K562 (cell line): Measurements from ENCODE around the gene CHCHD4. TPM values are rescaled to one million over a fixed set of nuclear protein-coding genes. Genes with fewer than 3 reads are reported as not detected.

Experiments used
- AFF4 ChIP-seq: sonication (generic); formaldehyde crosslinking; IDR thresholded peaks from 2 replicates; pipeline ENCODE4 v1.8.0; 2023; ENCODE audit warnings: mild to moderate bottlenecking, missing genetic modification reagents
- ARID3B ChIP-seq: fragments of 250-450 bp; sonication (Bioruptor Pico); IDR thresholded peaks from 2 replicates; pipeline ENCODE4 v1.4.0; 2020; ENCODE audit warnings: borderline replicate concordance
- ATF3 ChIP-seq, 2 experiments: fragments of 450-650 bp in 1 of 2; sonication (generic) in 1 of 2; formaldehyde crosslinking in 1 of 2; IDR thresholded peaks in 1 of 2; conservative IDR thresholded peaks in 1 of 2; 2 replicates each; pipeline versions ENCODE4 v1.6.1 to v1.8.1; 2016 to 2023; ENCODE audit warnings: mild to moderate bottlenecking in 2 of 2, moderate library complexity in 2 of 2, inconsistent platforms in 1 of 2, missing genetic modification reagents in 1 of 2
- CCNT2 ChIP-seq: IDR thresholded peaks from 2 replicates; pipeline ENCODE4 v1.6.1; 2011; ENCODE audit warnings: borderline replicate concordance, low read depth, mild to moderate bottlenecking, moderate library complexity, mixed read lengths, low read length; ENCODE audit not compliant: insufficient read length; ENCODE audit errors: extremely low read depth
- ELF2 ChIP-seq: fragments of 250-450 bp; sonication (Bioruptor Pico); IDR thresholded peaks from 2 replicates; pipeline ENCODE4 v1.5.0; 2021; ENCODE audit warnings: mild to moderate bottlenecking
- FOSL1 ChIP-seq: fragments of 200-800 bp; sonication (Bioruptor generic); conservative IDR thresholded peaks from 2 replicates; pipeline ENCODE4 v1.6.1; 2016; ENCODE audit warnings: missing genetic modification characterization, missing compliant biosample characterization
- FOXA1 ChIP-seq: fragments of 450-650 bp; IDR thresholded peaks from 2 replicates; pipeline ENCODE4 v1.6.1; 2016; ENCODE audit warnings: mild to moderate bottlenecking, borderline replicate concordance
- FOXJ2 ChIP-seq: fragments of 200-800 bp; sonication (Bioruptor generic); IDR thresholded peaks from 2 replicates; pipeline ENCODE4 v1.6.1; 2016; ENCODE audit warnings: missing genetic modification characterization, missing compliant biosample characterization
- FOXJ3 ChIP-seq: sonication (generic); formaldehyde crosslinking; IDR thresholded peaks from 2 replicates; pipeline ENCODE4 v1.4.0; 2020; ENCODE audit warnings: mild to moderate bottlenecking, missing genetic modification reagents
- GTF2E2 ChIP-seq: fragments of 200-800 bp; sonication (Bioruptor generic); IDR thresholded peaks from 2 replicates; pipeline ENCODE4 v1.6.1; 2016; ENCODE audit warnings: missing genetic modification characterization, missing compliant biosample characterization
- HDAC8 ChIP-seq: fragments of 450-650 bp; IDR thresholded peaks from 2 replicates; pipeline ENCODE4 v1.6.1; 2016; ENCODE audit warnings: mild to moderate bottlenecking, missing genetic modification characterization, moderate library complexity, missing compliant biosample characterization
- NR2C1 ChIP-seq, 2 experiments: fragments of 450-650 bp; IDR thresholded peaks; 2 replicates each; pipeline ENCODE4 v1.6.1; 2017; ENCODE audit warnings: mild to moderate bottlenecking in 2 of 2, antibody characterized with exemption in 1 of 2, inconsistent platforms in 1 of 2, missing compliant biosample characterization in 1 of 2, missing genetic modification characterization in 1 of 2
- NR3C1 ChIP-seq: sonication (generic); formaldehyde crosslinking; IDR thresholded peaks from 2 replicates; pipeline ENCODE4 v1.8.1; 2022; ENCODE audit warnings: missing genetic modification reagents
- PHF20 ChIP-seq: fragments of 450-650 bp; IDR thresholded peaks from 2 replicates; pipeline ENCODE4 v1.6.1; 2018; ENCODE audit not compliant: partially characterized antibody
- SIX5 ChIP-seq, 2 experiments: IDR thresholded peaks; 2 replicates each; pipeline ENCODE4 v1.6.1; 2011; ENCODE audit warnings: low read length in 2 of 2, borderline replicate concordance in 1 of 2, low read depth in 1 of 2, mild to moderate bottlenecking in 1 of 2, moderate library complexity in 1 of 2; ENCODE audit not compliant: insufficient read depth in 1 of 2
- polyA plus RNA-seq, 8 experiments: library from polyadenylated mRNA; depleted of rRNA in 4 of 8; stranded (reverse) in 5 of 8; unstranded in 3 of 8; fragments of >200 nt; fragmentation: Nextera tagmentation in 2 of 8; fragmentation: Illumina TruSeq in 1 of 8; extraction: Ambion mirVana in 2 of 8; extraction: Trizol in 1 of 8; gene quantifications; 2 replicates each; pipeline versions ENCODE4 v1.2.1 to v1.2.3, GENCODE V29; 2011 to 2014; ENCODE audit warnings: inconsistent platforms in 1 of 8, missing spikeins in 1 of 8
- total RNA-seq, 7 experiments: library from RNA; depleted of rRNA in 6 of 7; stranded (reverse); fragments of >200 nt in 6 of 7; fragmentation: Illumina TruSeq in 2 of 7; extraction: Trizol in 2 of 7; gene quantifications; 2 replicates each; pipeline versions ENCODE4 v1.2.1 to v1.2.3, GENCODE V29; 2011 to 2021; ENCODE audit warnings: low replicate concordance in 1 of 7
- TF ChIP-seq, protein P1 (sequence below), 3 experiments: fragments of 200-800 bp in 1 of 3; fragments of 250-450 bp in 1 of 3; fragments of 450-650 bp in 1 of 3; sonication (Bioruptor Pico) in 1 of 3; sonication (Bioruptor generic) in 1 of 3; formaldehyde crosslinking in 1 of 3; IDR thresholded peaks; 2 replicates each; pipeline versions ENCODE4 v1.6.1 to v1.8.0; 2016 to 2022; ENCODE audit warnings: mild to moderate bottlenecking in 2 of 3, missing genetic modification characterization in 2 of 3, missing compliant biosample characterization in 1 of 3, moderate library complexity in 1 of 3

The CHCHD4 gene
- total and polyA plus RNA-seq, 9 of the 15 experiments (the other 6 are each of a cell fraction or from before 2014, with no cell fraction given) = 55.4 to 225 (median 77.2) TPM

DNA sequence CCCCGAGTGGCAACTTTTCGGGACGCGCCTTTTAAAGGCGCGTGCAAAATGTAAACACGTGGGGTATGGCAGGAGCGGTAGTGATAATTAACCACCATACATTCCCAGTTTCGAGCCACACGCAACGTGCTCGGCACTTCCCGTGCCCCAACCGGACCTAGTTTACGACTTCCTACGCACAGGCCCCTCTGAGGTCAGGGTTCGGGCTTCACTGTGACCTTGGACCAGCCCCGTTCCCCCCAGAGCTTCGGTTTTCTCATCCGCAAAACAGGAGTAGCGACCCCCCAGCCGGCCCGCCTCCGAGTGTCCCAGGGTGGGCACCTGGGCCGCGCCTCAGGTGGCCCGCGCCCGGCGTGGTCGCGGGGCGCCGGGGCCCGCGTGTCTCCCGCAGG, 451 bp downstream of the CHCHD4 start (continued):
- peak; percentile 57; the same call in 1 of the 2 replicates for TF ChIP-seq FOXJ2 (tag)
- peak; percentile 84 for TF ChIP-seq ELF2 (CRISPR knock-in tag)
- TF ChIP-seq ARID3B (CRISPR knock-in tag) = no peak
- TF ChIP-seq FOSL1 = 0 out of 2 replicates have a peak, but pooled peaks have one; percentile 12
- TF ChIP-seq CCNT2 = no peak
- peak in 1 of 2 experiments; percentile 29; a peak in 1 of 4 replicates for TF ChIP-seq SIX5 (IDR thresholded peaks at IDR 0.05; ENCODE audit: borderline replicate concordance in 1 of 2, insufficient read depth in 1 of 2, low read depth in 1 of 2, low read length in 2 of 2)
- no peak for TF ChIP-seq ATF3 (IDR thresholded peaks at IDR 0.05)
- peak; percentile 45; the same call in 1 of the 2 replicates for TF ChIP-seq ATF3 (CRISPR knock-in tag; conservative IDR thresholded peaks at IDR 0.05)
- TF ChIP-seq FOXJ3 (CRISPR knock-in tag) = no peak
- 0 out of 2 replicates have a peak, but pooled peaks have one; percentile 30 for TF ChIP-seq HDAC8 (tag)
- TF ChIP-seq, protein P1, sequence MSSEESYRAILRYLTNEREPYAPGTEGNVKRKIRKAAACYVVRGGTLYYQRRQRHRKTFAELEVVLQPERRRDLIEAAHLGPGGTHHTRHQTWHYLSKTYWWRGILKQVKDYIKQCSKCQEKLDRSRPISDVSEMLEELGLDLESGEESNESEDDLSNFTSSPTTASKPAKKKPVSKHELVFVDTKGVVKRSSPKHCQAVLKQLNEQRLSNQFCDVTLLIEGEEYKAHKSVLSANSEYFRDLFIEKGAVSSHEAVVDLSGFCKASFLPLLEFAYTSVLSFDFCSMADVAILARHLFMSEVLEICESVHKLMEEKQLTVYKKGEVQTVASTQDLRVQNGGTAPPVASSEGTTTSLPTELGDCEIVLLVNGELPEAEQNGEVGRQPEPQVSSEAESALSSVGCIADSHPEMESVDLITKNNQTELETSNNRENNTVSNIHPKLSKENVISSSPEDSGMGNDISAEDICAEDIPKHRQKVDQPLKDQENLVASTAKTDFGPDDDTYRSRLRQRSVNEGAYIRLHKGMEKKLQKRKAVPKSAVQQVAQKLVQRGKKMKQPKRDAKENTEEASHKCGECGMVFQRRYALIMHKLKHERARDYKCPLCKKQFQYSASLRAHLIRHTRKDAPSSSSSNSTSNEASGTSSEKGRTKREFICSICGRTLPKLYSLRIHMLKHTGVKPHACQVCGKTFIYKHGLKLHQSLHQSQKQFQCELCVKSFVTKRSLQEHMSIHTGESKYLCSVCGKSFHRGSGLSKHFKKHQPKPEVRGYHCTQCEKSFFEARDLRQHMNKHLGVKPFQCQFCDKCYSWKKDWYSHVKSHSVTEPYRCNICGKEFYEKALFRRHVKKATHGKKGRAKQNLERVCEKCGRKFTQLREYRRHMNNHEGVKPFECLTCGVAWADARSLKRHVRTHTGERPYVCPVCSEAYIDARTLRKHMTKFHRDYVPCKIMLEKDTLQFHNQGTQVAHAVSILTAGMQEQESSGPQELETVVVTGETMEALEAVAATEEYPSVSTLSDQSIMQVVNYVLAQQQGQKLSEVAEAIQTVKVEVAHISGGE (CRISPR knock-in tag; IDR thresholded peaks at IDR 0.05) = peak; percentile 61 to 97 (median 86); a peak in 5 of 6 replicates
- TF ChIP-seq FOXA1 = no peak
- TF ChIP-seq GTF2E2 (tag) = peak; percentile 24; the same call in 1 of the 2 replicates
- peak; percentile 96 for TF ChIP-seq NR2C1 (IDR thresholded peaks at IDR 0.05)
- peak; percentile 99 for TF ChIP-seq NR2C1 (tag; IDR thresholded peaks at IDR 0.05)
- TF ChIP-seq AFF4 (CRISPR knock-in tag) = 0 out of 2 replicates have a peak, but pooled peaks have one; percentile 81
- TF ChIP-seq NR3C1 (CRISPR knock-in tag) = peak; percentile 42; the same call in 1 of the 2 replicates
- peak; percentile 25 for TF ChIP-seq PHF20
